SJSA1 (cell line): Measurements from ENCODE around the gene COX19. TPM values are rescaled to one million over a fixed set of nuclear protein-coding genes. Genes with fewer than 3 reads are reported as not detected.

Experiments used
- DNase-seq, 2 experiments: peaks; one replicate each; pipeline ENCODE4 v3.0.0-alpha.2; 2015 to 2020; ENCODE audit warnings: low spot score in 2 of 2, low read depth in 1 of 2
- H3K27ac ChIP-seq: fragments of 250-450 bp; sonication (Bioruptor Pico); 2 replicates; pipeline ENCODE4 v1.5.1; 2020; ENCODE audit warnings: mild to moderate bottlenecking, moderate library complexity
- H3K27me3 ChIP-seq: fragments of 250-450 bp; sonication (Bioruptor Pico); replicated peaks from 2 replicates; pipeline ENCODE4 v1.5.1; 2020; ENCODE audit warnings: mild to moderate bottlenecking, moderate library complexity
- H3K36me3 ChIP-seq: fragments of 250-450 bp; sonication (Bioruptor Pico); 2 replicates; pipeline ENCODE4 v1.5.1; 2020; ENCODE audit warnings: mild to moderate bottlenecking
- H3K4me1 ChIP-seq: fragments of 250-450 bp; sonication (Bioruptor Pico); replicated peaks from 2 replicates; pipeline ENCODE4 v1.6.1; 2021; ENCODE audit warnings: mild to moderate bottlenecking
- H3K4me3 ChIP-seq: fragments of 250-450 bp; sonication (Bioruptor Pico); 2 replicates; pipeline ENCODE4 v1.5.1; 2020; ENCODE audit warnings: mild to moderate bottlenecking
- H3K9me3 ChIP-seq: fragments of 250-450 bp; sonication (Bioruptor Pico); replicated peaks from 2 replicates; pipeline ENCODE4 v1.5.1; 2020; ENCODE audit warnings: mild to moderate bottlenecking
- total RNA-seq: library from RNA; depleted of rRNA; stranded (reverse); fragments of >200 nt; shearing (Covaris generic); gene quantifications from 2 replicates; pipeline ENCODE4 v1.2.3, GENCODE V29; 2014

Gene COX19
- total RNA-seq, 1 experiment from 2014 or later, result 8.4 TPM

GRCh38 chr7:1016577-1017531, 41.5 kb upstream of the COX19 start:
- Histone ChIP-seq H3K27me3 (no peaks in the 10 kb centered on the region), H3K4me3 (no peak overlapping the region), H3K9me3 (peaks cover 9% of the 10 kb centered on the region; the same call in 1 of the 2 replicates), H3K27ac (no peak overlapping the region), H3K4me1 (no peaks in the 10 kb centered on the region), H3K36me3 (peaks cover 14% of the 10 kb centered on the region)
- no peak for DNase-seq

DNA sequence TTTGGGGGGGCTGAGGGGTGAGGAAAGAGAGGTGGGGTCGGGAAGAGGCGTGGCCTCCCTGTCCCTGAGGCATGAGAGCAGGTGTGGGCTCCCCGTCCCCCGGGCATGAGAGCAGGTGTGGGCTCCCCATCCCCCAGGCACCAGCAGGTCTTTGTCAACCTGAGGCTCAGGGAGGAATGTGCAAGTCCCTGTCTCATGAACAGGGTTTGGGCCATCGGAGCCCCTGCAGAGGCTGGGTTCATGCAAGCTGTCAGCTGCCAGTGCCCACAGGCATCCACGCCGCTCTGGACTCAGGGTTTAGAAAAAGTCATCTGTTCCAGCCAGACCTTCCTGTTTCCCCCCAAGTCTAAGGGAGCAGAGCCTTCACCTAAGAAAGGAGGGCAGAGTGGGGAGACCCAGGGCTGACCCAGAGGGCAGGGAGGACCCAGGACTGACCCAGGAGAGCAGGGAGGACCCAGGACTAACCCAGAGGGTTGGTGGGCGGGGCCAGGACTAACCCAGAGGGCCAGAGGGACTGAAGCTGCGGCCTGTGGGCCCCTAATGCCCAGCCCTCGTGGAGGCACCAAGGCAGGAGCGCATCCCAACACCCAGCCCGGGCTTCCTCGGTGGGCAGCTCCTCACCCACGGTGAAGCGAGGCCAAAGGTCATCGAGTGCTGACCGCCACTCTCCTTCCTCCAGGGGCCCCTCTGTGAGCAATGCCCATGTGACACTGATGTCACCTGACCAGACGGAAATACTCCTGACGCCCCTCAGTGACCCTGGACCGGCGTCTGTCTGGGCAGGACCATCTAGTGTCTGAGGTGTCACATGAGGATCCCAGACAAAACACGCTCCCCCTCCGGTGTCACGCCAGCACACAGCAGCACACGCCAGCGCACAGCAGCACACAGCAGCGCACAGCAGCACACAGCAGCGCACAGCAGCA, 40.1 kb upstream of the COX19 start:
- no peaks in the 10 kb centered on the region; the same call in 1 of the 2 replicates for H3K36me3 ChIP-seq
- DNase-seq, result no peak
- H3K4me3 ChIP-seq, result no peak overlapping the region
- H3K4me1 ChIP-seq, result no peaks in the 10 kb centered on the region
- H3K27me3 ChIP-seq, result no peaks in the 10 kb centered on the region
- H3K9me3 ChIP-seq, result no peaks in the 10 kb centered on the region
- H3K27ac ChIP-seq, result no peak overlapping the region

DNA sequence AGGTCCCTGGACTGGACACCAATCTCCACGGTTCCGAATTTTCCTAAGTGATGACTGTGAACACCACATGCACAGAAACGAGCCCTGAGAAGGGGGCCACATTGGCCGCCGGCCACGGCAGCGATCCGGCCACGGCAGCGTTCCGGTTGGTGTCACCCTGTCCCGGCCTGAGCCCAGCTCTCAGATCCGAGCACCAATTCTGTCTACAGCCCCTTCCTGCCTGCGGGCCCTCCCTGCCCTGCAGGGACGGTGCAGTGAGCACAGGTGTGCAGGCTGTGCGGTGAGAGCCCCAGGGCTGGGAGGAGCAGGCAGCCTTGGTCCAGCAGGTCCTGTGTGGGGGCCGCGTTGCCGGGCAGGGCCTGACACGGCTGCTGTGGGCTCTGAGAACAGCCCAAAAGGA, 39.3 kb upstream of the COX19 start:
- Histone ChIP-seq H3K9me3 (no peaks in the 10 kb centered on the region), H3K36me3 (peaks cover under 1% of the 10 kb centered on the region), H3K4me3 (no peak overlapping the region), H3K27ac (no peak overlapping the region), H3K4me1 (no peaks in the 10 kb centered on the region), H3K27me3 (no peaks in the 10 kb centered on the region)
- DNase-seq, result no peak

GRCh38 chr7:1013581-1013980, 38.2 kb upstream of the COX19 start:
- no peak overlapping the region for H3K4me3 ChIP-seq
- H3K4me1 ChIP-seq, result no peaks in the 10 kb centered on the region
- H3K9me3 ChIP-seq, result no peaks in the 10 kb centered on the region
- no peak for DNase-seq
- H3K36me3 ChIP-seq, result peaks cover 6% of the 10 kb centered on the region
- H3K27me3 ChIP-seq, result no peaks in the 10 kb centered on the region
- H3K27ac ChIP-seq, result no peak overlapping the region

- DNase-seq, result no peak
These were observed 37.4 kb upstream of the COX19 start for GRCh38 chr7:1012716-1013095.

DNA sequence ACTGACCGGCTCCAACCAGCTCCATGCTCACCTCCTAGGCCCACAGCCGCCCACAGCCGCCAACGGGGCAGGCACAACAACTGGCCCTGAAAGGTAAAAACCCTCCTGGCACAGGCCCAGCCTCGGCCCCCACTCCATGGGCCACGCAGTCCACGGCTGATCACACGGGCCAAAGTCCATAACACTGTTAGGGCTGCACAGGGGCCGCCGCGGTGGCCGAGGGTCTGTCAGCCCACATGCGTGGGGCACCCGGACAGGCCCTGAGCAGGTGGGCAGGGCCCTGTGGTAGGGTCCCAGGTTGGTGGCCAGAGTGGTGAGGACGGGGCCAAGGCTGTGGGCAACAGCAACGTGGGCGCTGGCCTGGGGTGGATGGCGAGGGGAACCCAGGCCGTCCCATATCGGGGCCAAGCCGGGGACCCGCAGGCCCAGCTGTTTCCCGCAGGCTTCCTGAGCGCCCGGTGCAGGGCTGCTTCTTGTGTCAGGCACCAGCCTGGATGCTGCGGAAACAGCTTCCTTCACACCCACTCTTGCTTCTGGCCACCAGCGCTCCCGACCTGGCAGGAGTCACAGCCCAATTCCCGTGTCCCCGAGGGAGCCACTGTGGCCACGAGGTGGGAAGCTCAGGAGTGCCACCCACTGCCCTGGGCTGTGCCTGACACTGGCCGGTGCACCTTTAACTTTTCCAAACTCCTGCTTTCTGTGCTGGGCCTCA, 36.8 kb upstream of the COX19 start:
- H3K27ac ChIP-seq, result no peak overlapping the region
- H3K4me3 ChIP-seq, result no peak overlapping the region
- DNase-seq, result no peak
- no peaks in the 10 kb centered on the region for H3K27me3 ChIP-seq
- H3K36me3 ChIP-seq, result peaks cover 8% of the 10 kb centered on the region
- no peaks in the 10 kb centered on the region for H3K9me3 ChIP-seq
- no peaks in the 10 kb centered on the region for H3K4me1 ChIP-seq

More at GRCh38 chr7:1012716-1013095, 37.4 kb upstream of the COX19 start:
- H3K27ac ChIP-seq, result no peak overlapping the region
- no peaks in the 10 kb centered on the region for H3K9me3 ChIP-seq
- peaks cover 6% of the 10 kb centered on the region for H3K36me3 ChIP-seq
- no peaks in the 10 kb centered on the region for H3K4me1 ChIP-seq
- H3K27me3 ChIP-seq, result no peaks in the 10 kb centered on the region
- H3K4me3 ChIP-seq, result no peak overlapping the region

GRCh38 chr7:1011297-1012003, 36.1 kb upstream of the COX19 start:
- no peaks in the 10 kb centered on the region for H3K9me3 ChIP-seq
- no peak overlapping the region for H3K4me3 ChIP-seq
- H3K27me3 ChIP-seq, result no peaks in the 10 kb centered on the region
- H3K36me3 ChIP-seq, result peaks cover 10% of the 10 kb centered on the region
- DNase-seq, result no peak
- H3K4me1 ChIP-seq, result no peaks in the 10 kb centered on the region
- no peak overlapping the region for H3K27ac ChIP-seq

GRCh38 chr7:1010226-1010625, 34.9 kb upstream of the COX19 start:
- Histone ChIP-seq H3K36me3 (peaks cover 10% of the 10 kb centered on the region), H3K4me1 (no peaks in the 10 kb centered on the region), H3K27me3 (no peaks in the 10 kb centered on the region), H3K27ac (no peak overlapping the region), H3K9me3 (no peaks in the 10 kb centered on the region), H3K4me3 (no peak overlapping the region)
- no peak for DNase-seq

DNA sequence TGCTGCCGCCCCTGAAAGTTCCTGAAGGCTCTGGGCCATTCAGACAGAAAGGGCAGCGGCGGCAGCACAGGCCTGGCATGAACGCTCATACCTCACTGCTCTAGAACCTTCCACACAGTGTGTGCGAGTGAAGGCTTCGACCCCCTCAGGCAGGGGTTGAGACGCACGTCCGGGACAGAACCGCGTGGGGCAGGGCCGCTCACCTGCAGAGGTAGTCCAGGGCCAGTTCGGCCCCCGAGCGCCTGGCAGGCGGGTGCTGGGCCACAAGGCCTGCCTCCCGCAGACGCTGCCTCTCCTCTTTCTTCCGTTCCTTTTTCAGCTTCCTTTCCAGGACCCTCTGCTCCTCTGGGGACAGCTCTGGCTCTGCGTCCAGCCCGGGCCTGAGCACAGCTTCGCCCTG, 34.4 kb upstream of the COX19 start:
- Histone ChIP-seq H3K36me3 (peaks cover 10% of the 10 kb centered on the region), H3K9me3 (no peaks in the 10 kb centered on the region), H3K4me3 (no peak overlapping the region), H3K27ac (no peak overlapping the region), H3K4me1 (no peaks in the 10 kb centered on the region), H3K27me3 (no peaks in the 10 kb centered on the region)
- DNase-seq, result no peak

- H3K4me1 ChIP-seq, result no peaks in the 10 kb centered on the region
- no peak overlapping the region for H3K4me3 ChIP-seq
- DNase-seq, result no peak
These were observed 33.5 kb upstream of the COX19 start for GRCh38 chr7:1008733-1009363.

GRCh38 chr7:1007901-1008300, 32.6 kb upstream of the COX19 start:
- Histone ChIP-seq H3K4me1 (no peaks in the 10 kb centered on the region), H3K9me3 (no peaks in the 10 kb centered on the region), H3K36me3 (peaks cover 10% of the 10 kb centered on the region), H3K4me3 (no peak overlapping the region), H3K27me3 (no peaks in the 10 kb centered on the region), H3K27ac (no peak overlapping the region)
- no peak for DNase-seq

More at GRCh38 chr7:1008733-1009363, 33.5 kb upstream of the COX19 start:
- no peaks in the 10 kb centered on the region for H3K9me3 ChIP-seq
- no peaks in the 10 kb centered on the region for H3K27me3 ChIP-seq
- no peak overlapping the region for H3K27ac ChIP-seq
- H3K36me3 ChIP-seq, result peaks cover 10% of the 10 kb centered on the region

GRCh38 chr7:1005303-1005702, 30.0 kb upstream of the COX19 start:
- H3K9me3 ChIP-seq, result no peaks in the 10 kb centered on the region
- DNase-seq, result no peak
- no peak overlapping the region for H3K4me3 ChIP-seq
- H3K27ac ChIP-seq, result no peak overlapping the region
- no peaks in the 10 kb centered on the region for H3K4me1 ChIP-seq
- H3K27me3 ChIP-seq, result no peaks in the 10 kb centered on the region
- H3K36me3 ChIP-seq, result peaks cover 10% of the 10 kb centered on the region
